ENCODE measurements around the gene SPRED2.
A peak's percentile ranks its signal among the peaks of the same experiment; 100 is the strongest.

SPRED2 gene

GRCh38 chr2:65264821-65265670 is 167.4 kb downstream of the SPRED2 start:
- DNase-seq, result peak; percentile 57

- no peak for DNase-seq
Observed at GRCh38 chr2:65263986-65264385, 168.4 kb downstream of the SPRED2 start.

- no peak for DNase-seq
Observed at GRCh38 chr2:65263262-65263661, 169.1 kb downstream of the SPRED2 start.

GRCh38 chr2:65261676-65262075 is 170.7 kb downstream of the SPRED2 start:
- DNase-seq, result no peak

All from NCI-H187 treated with DMSO at 0.1 percent for 48 hours (cell line).